ENCODE results near the gene NTM. TPM values are rescaled to one million over a fixed set of nuclear protein-coding genes. Genes with fewer than 3 reads are reported as not detected.

NTM gene
- total RNA-seq, 1 experiment from 2014 or later = not detected

- no peak for DNase-seq (ENCODE audit: low read depth, low spot score)
- no peak overlapping the region for H3K4me3 ChIP-seq (replicated peaks in 1 of 2; ENCODE audit: low read depth in 1 of 2, low read length in 2 of 2)
- intact Hi-C loops (cut with micrococcal nuclease) = no loop called here
- no peaks in the 10 kb centered on the region for H3K27me3 ChIP-seq (ENCODE audit: insufficient read depth, low read length)
- no peaks in the 10 kb centered on the region for H3K4me1 ChIP-seq (ENCODE audit: control insufficient read depth in 1 of 2, insufficient read depth in 2 of 2, low read length in 2 of 2)
- no TSS peak for BruUV-seq (replicated peaks)
- no peaks in the 10 kb centered on the region for H3K36me3 ChIP-seq (ENCODE audit: control insufficient read depth in 1 of 2, insufficient read depth in 2 of 2, low read length in 2 of 2)
- H2AFZ ChIP-seq (ENCODE audit: low read depth, low read length, poor library complexity, severe bottlenecking) = no peak overlapping the region
- TF ChIP-seq SRF (IDR thresholded peaks at IDR 0.05; ENCODE audit: low read depth) = no peak
- TF ChIP-seq CEBPB (IDR thresholded peaks at IDR 0.05; ENCODE audit: low read depth) = no peak
- H3K9me2 ChIP-seq (ENCODE audit: insufficient read depth) = no peaks in the 10 kb centered on the region
- no peak overlapping the region for H3K9ac ChIP-seq (ENCODE audit: low read length)
- H3K79me2 ChIP-seq (ENCODE audit: insufficient read depth, low read length) = no peaks in the 10 kb centered on the region
- RAD21 ChIA-PET (ENCODE audit: low non-redundant PET in 1 of 2, low total read pairs in 2 of 2, uncharacterized antibody in 2 of 2, unreplicated experiment in 2 of 2) = no interaction called here
- no peak for ATAC-seq
- no peak overlapping the region for H3K27ac ChIP-seq (ENCODE audit: low read depth, low read length)
- CTCF ChIA-PET = no interaction called here
- H3K9me3 ChIP-seq (ENCODE audit: control insufficient read depth in 1 of 2, insufficient read depth in 1 of 2, low read depth in 1 of 2, low read length in 2 of 2) = peaks cover 0 to 16% of the 10 kb centered on the region in 2 experiments; a peak in 3 of 4 replicates
- no peaks in the 10 kb centered on the region for H4K20me1 ChIP-seq (ENCODE audit: insufficient read depth)
- POLR2A ChIA-PET = no interaction called here
- no peak overlapping the region for H3K4me2 ChIP-seq (ENCODE audit: low read length)
These were observed 42.8 kb downstream of the NTM start for GRCh38 chr11:131413217-131413616.

- intact Hi-C loops (cut with micrococcal nuclease) = no loop called here
- Histone ChIP-seq H2AFZ (ENCODE audit: low read depth, low read length, poor library complexity, severe bottlenecking) (no peak overlapping the region), H3K36me3 (ENCODE audit: control insufficient read depth in 1 of 2, insufficient read depth in 2 of 2, low read length in 2 of 2) (no peaks in the 10 kb centered on the region), H3K9ac (ENCODE audit: low read length) (no peak overlapping the region), H3K9me3 (ENCODE audit: control insufficient read depth in 1 of 2, insufficient read depth in 1 of 2, low read depth in 1 of 2, low read length in 2 of 2) (peaks cover 0 to 13% of the 10 kb centered on the region in 2 experiments; a peak in 3 of 4 replicates), H3K9me2 (ENCODE audit: insufficient read depth) (no peaks in the 10 kb centered on the region), H3K4me2 (ENCODE audit: low read length) (no peak overlapping the region), H3K4me1 (ENCODE audit: control insufficient read depth in 1 of 2, insufficient read depth in 2 of 2, low read length in 2 of 2) (no peaks in the 10 kb centered on the region), H3K79me2 (ENCODE audit: insufficient read depth, low read length) (no peaks in the 10 kb centered on the region), H3K27me3 (ENCODE audit: insufficient read depth, low read length) (no peaks in the 10 kb centered on the region), H3K27ac (ENCODE audit: low read depth, low read length) (no peak overlapping the region), H4K20me1 (ENCODE audit: insufficient read depth) (no peaks in the 10 kb centered on the region), H3K4me3 (replicated peaks in 1 of 2; ENCODE audit: low read depth in 1 of 2, low read length in 2 of 2) (no peak overlapping the region)
- ChIA-PET RAD21 (ENCODE audit: low non-redundant PET in 1 of 2, low total read pairs in 2 of 2, uncharacterized antibody in 2 of 2, unreplicated experiment in 2 of 2) (no interaction called here), CTCF (no interaction called here), POLR2A (no interaction called here)
- no peak for ATAC-seq
- BruUV-seq (replicated peaks) = no TSS peak
- no peak for TF ChIP-seq CBX3 (IDR thresholded peaks at IDR 0.05; ENCODE audit: low read depth)
- no peak for TF ChIP-seq SIN3A (IDR thresholded peaks at IDR 0.05; ENCODE audit: low read depth)
- TF ChIP-seq ZFX (IDR thresholded peaks at IDR 0.05) = no peak
- no peak for TF ChIP-seq ELF1 (IDR thresholded peaks at IDR 0.05; ENCODE audit: borderline replicate concordance, low read depth)
- TF ChIP-seq EGR1 (IDR thresholded peaks at IDR 0.05; ENCODE audit: low read depth) = no peak
- no peak for TF ChIP-seq POLR2AphosphoS5 (IDR thresholded peaks at IDR 0.05; ENCODE audit: low read depth, low read length)
- TF ChIP-seq, protein P1, sequence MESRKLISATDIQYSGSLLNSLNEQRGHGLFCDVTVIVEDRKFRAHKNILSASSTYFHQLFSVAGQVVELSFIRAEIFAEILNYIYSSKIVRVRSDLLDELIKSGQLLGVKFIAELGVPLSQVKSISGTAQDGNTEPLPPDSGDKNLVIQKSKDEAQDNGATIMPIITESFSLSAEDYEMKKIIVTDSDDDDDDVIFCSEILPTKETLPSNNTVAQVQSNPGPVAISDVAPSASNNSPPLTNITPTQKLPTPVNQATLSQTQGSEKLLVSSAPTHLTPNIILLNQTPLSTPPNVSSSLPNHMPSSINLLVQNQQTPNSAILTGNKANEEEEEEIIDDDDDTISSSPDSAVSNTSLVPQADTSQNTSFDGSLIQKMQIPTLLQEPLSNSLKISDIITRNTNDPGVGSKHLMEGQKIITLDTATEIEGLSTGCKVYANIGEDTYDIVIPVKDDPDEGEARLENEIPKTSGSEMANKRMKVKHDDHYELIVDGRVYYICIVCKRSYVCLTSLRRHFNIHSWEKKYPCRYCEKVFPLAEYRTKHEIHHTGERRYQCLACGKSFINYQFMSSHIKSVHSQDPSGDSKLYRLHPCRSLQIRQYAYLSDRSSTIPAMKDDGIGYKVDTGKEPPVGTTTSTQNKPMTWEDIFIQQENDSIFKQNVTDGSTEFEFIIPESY (IDR thresholded peaks at IDR 0.05; ENCODE audit: extremely low read depth, insufficient replicate concordance, low read length) = no peak
- TF ChIP-seq CEBPB (IDR thresholded peaks at IDR 0.05; ENCODE audit: low read depth) = no peak
- DNase-seq (ENCODE audit: low read depth, low spot score) = no peak
These were observed 47.8 kb downstream of the NTM start for GRCh38 chr11:131418189-131418588.

Data from HCT116 (cell line).